HEK293 (cell line): Measurements from ENCODE around the gene RTKN.

Source experiments
- CTCF ChIA-PET: fragments of 350-600 bp; formaldehyde crosslinking; extraction: SDS; loops from one replicate; lab custom pipeline; 2021; ENCODE audit warnings: antibody characterized with exemption; lab: Yijun Ruan, JAX
- POLR2A ChIA-PET: fragments of 300-600 bp; formaldehyde crosslinking; extraction: SDS; loops from one replicate; lab custom pipeline; 2020; ENCODE audit warnings: antibody characterized with exemption, inconsistent platforms; lab: Yijun Ruan, JAX
- H3K27ac ChIP-seq: fragments of 200-500 bp; sonication (Bioruptor generic); 2 replicates; pipeline ENCODE4 v1.5.1; 2014; ENCODE audit warnings: low read depth, low read length, control low read depth, inconsistent platforms; ENCODE audit errors: extremely low read depth
- H3K36me3 ChIP-seq, 2 experiments: fragments of 200-500 bp in 1 of 2; sonication (Bioruptor generic) in 1 of 2; 1 replicate in 1 of 2; 2 replicates in 1 of 2; pipeline ENCODE4 v1.5.1; 2014 to 2017; ENCODE audit warnings: inconsistent platforms in 2 of 2, low read length in 2 of 2; ENCODE audit not compliant: control insufficient read depth in 2 of 2, insufficient read depth in 1 of 2
- H3K4me1 ChIP-seq: fragments of 200-500 bp; sonication (Bioruptor generic); 2 replicates; pipeline ENCODE4 v1.5.1; 2014; ENCODE audit warnings: mild to moderate bottlenecking, low read length, inconsistent platforms; ENCODE audit not compliant: control insufficient read depth, insufficient read depth
- H3K4me3 ChIP-seq: 2 replicates; pipeline ENCODE4 v1.5.1; 2011; ENCODE audit warnings: low read depth, mild to moderate bottlenecking, control low read depth, low read length, moderate library complexity
- H3K9me3 ChIP-seq: fragments of 200-500 bp; sonication (Bioruptor generic); 2 replicates; pipeline ENCODE4 v1.5.1; 2014; ENCODE audit warnings: low read depth, low read length, inconsistent platforms; ENCODE audit not compliant: control insufficient read depth, insufficient read depth
- AEBP2 ChIP-seq: fragments of 450-650 bp; formaldehyde crosslinking; IDR thresholded peaks from 2 replicates; pipeline ENCODE4 v1.5.1; 2016; ENCODE audit warnings: missing biosample characterization, missing genetic modification characterization, borderline replicate concordance
- BCL11B ChIP-seq: fragments of 450-650 bp; formaldehyde crosslinking; IDR thresholded peaks from 2 replicates; pipeline ENCODE4 v1.5.1; 2016; ENCODE audit warnings: low read depth, missing biosample characterization, missing genetic modification characterization
- CTCF ChIP-seq: fragments of 450-650 bp; formaldehyde crosslinking; IDR thresholded peaks from 2 replicates; pipeline ENCODE4 v1.5.1; 2016; ENCODE audit warnings: missing biosample characterization, missing genetic modification characterization
- EGR2 ChIP-seq: fragments of 450-650 bp; formaldehyde crosslinking; IDR thresholded peaks from 2 replicates; pipeline ENCODE4 v1.5.1; 2016; ENCODE audit warnings: low read depth, missing biosample characterization, missing genetic modification characterization
- GLI4 ChIP-seq: fragments of 450-650 bp; formaldehyde crosslinking; IDR thresholded peaks from 2 replicates; pipeline ENCODE4 v1.5.1; 2016; ENCODE audit warnings: missing biosample characterization, missing genetic modification characterization
- GLIS2 ChIP-seq: fragments of 450-650 bp; formaldehyde crosslinking; IDR thresholded peaks from 2 replicates; pipeline ENCODE4 v1.5.1; 2016; ENCODE audit warnings: missing biosample characterization, missing genetic modification characterization
- IKZF3 ChIP-seq: fragments of 450-650 bp; IDR thresholded peaks from 2 replicates; pipeline ENCODE4 v1.5.0; 2018; ENCODE audit warnings: missing biosample characterization, mild to moderate bottlenecking, missing genetic modification characterization, moderate library complexity
- KLF16 ChIP-seq: fragments of 450-650 bp; formaldehyde crosslinking; IDR thresholded peaks from 2 replicates; pipeline ENCODE4 v1.5.1; 2017; ENCODE audit warnings: missing biosample characterization, missing genetic modification characterization
- KLF9 ChIP-seq: fragments of 450-650 bp; formaldehyde crosslinking; IDR thresholded peaks from 2 replicates; pipeline ENCODE4 v1.5.1; 2016; ENCODE audit warnings: missing biosample characterization, missing genetic modification characterization, low read depth
- SP2 ChIP-seq: fragments of 450-650 bp; formaldehyde crosslinking; IDR thresholded peaks from 2 replicates; pipeline ENCODE4 v1.5.1; 2016; ENCODE audit warnings: missing biosample characterization, missing genetic modification characterization
- TRIM28 ChIP-seq: IDR thresholded peaks from 2 replicates; pipeline ENCODE4 v1.6.1; 2011; ENCODE audit warnings: low read length, control low read depth, borderline replicate concordance
- ZBTB10 ChIP-seq: fragments of 450-650 bp; formaldehyde crosslinking; IDR thresholded peaks from 2 replicates; pipeline ENCODE4 v1.5.1; 2016; ENCODE audit warnings: missing biosample characterization, missing genetic modification characterization
- ZBTB17 ChIP-seq: fragments of 450-650 bp; formaldehyde crosslinking; IDR thresholded peaks from 2 replicates; pipeline ENCODE4 v1.5.1; 2016; ENCODE audit warnings: missing biosample characterization, missing genetic modification characterization
- ZBTB26 ChIP-seq: fragments of 450-650 bp; formaldehyde crosslinking; optimal IDR thresholded peaks from 2 replicates; pipeline ENCODE3; 2016; ENCODE audit warnings: missing biosample characterization, mild to moderate bottlenecking, missing genetic modification characterization
- ZBTB8A ChIP-seq: fragments of 450-650 bp; formaldehyde crosslinking; IDR thresholded peaks from 2 replicates; pipeline ENCODE4 v1.5.1; 2016; ENCODE audit warnings: missing biosample characterization, missing genetic modification characterization
- ZFP37 ChIP-seq: fragments of 450-650 bp; formaldehyde crosslinking; IDR thresholded peaks from 2 replicates; pipeline ENCODE4 v1.5.1; 2016; ENCODE audit warnings: missing biosample characterization, missing genetic modification characterization
- ZNF121 ChIP-seq: fragments of 450-650 bp; formaldehyde crosslinking; IDR thresholded peaks from 2 replicates; pipeline ENCODE4 v1.5.1; 2016; ENCODE audit warnings: missing biosample characterization, missing genetic modification characterization
- ZNF324 ChIP-seq: fragments of 450-650 bp; formaldehyde crosslinking; IDR thresholded peaks from 2 replicates; pipeline ENCODE4 v1.5.1; 2016; ENCODE audit warnings: missing biosample characterization, missing genetic modification characterization
- ZNF335 ChIP-seq: fragments of 450-650 bp; formaldehyde crosslinking; conservative IDR thresholded peaks from 2 replicates; pipeline ENCODE4 v1.5.1; 2016; ENCODE audit warnings: missing biosample characterization, missing genetic modification characterization
- ZNF366 ChIP-seq: fragments of 450-650 bp; formaldehyde crosslinking; conservative IDR thresholded peaks from 2 replicates; pipeline ENCODE4 v1.5.1; 2016; ENCODE audit warnings: missing biosample characterization, missing genetic modification characterization
- ZNF394 ChIP-seq: fragments of 450-650 bp; formaldehyde crosslinking; IDR thresholded peaks from 2 replicates; pipeline ENCODE4 v1.5.1; 2016; ENCODE audit warnings: missing biosample characterization, missing genetic modification characterization, mild to moderate bottlenecking, moderate library complexity, borderline replicate concordance
- ZNF501 ChIP-seq: fragments of 450-650 bp; formaldehyde crosslinking; IDR thresholded peaks from 2 replicates; pipeline ENCODE4 v1.5.1; 2016; ENCODE audit warnings: missing biosample characterization, missing genetic modification characterization
- ZNF555 ChIP-seq: fragments of 450-650 bp; formaldehyde crosslinking; conservative IDR thresholded peaks from 2 replicates; pipeline ENCODE4 v1.5.1; 2017; ENCODE audit warnings: missing biosample characterization, mild to moderate bottlenecking, missing genetic modification characterization, inconsistent platforms
- ZNF558 ChIP-seq: fragments of 450-650 bp; formaldehyde crosslinking; IDR thresholded peaks from 2 replicates; pipeline ENCODE4 v1.5.1; 2016; ENCODE audit warnings: missing biosample characterization, missing genetic modification characterization
- ZNF580 ChIP-seq: fragments of 450-650 bp; formaldehyde crosslinking; IDR thresholded peaks from 2 replicates; pipeline ENCODE4 v1.5.1; 2016; ENCODE audit warnings: missing biosample characterization, missing genetic modification characterization
- ZNF600 ChIP-seq: fragments of 450-650 bp; formaldehyde crosslinking; IDR thresholded peaks from 2 replicates; pipeline ENCODE4 v1.5.1; 2016; ENCODE audit warnings: missing biosample characterization, missing genetic modification characterization
- ZNF76 ChIP-seq: fragments of 450-650 bp; formaldehyde crosslinking; IDR thresholded peaks from 2 replicates; pipeline ENCODE4; 2016; ENCODE audit warnings: low read depth, missing biosample characterization, missing genetic modification characterization, borderline replicate concordance
- ZNF837 ChIP-seq: fragments of 450-650 bp; formaldehyde crosslinking; IDR thresholded peaks from 2 replicates; pipeline ENCODE4 v1.5.1; 2016; ENCODE audit warnings: missing biosample characterization, missing genetic modification characterization
- ZXDB ChIP-seq: fragments of 450-650 bp; formaldehyde crosslinking; IDR thresholded peaks from 2 replicates; pipeline ENCODE4 v1.5.1; 2016; ENCODE audit warnings: missing biosample characterization, missing genetic modification characterization

Gene RTKN

GRCh38 chr2:74441690-74442482 is at the start of gene RTKN:
Gene RTKN (minus strand): TSS chr2:74441937. CDS start chr2:74441816, 121 bp downstream.
- Histone ChIP-seq H3K4me3 (peak within 1 kb of the TSS; percentile 56), H3K4me1 (peaks cover 7% of the 10 kb centered on the region), H3K36me3 (peaks cover 0 to 24% of the 10 kb centered on the region in 2 experiments; a peak in 1 of 3 replicates), H3K9me3 (no peaks in the 10 kb centered on the region), H3K27ac (peak within 1 kb of the TSS; percentile 68)
- CTCF ChIA-PET, result interaction anchor here (1.1 kb wide), 2 partner anchors 47 to 158 kb away, joined by 3 to 4 read pairs; no protein-coding TSS in a partner anchor
- POLR2A ChIA-PET, result interaction anchor here (0.6 to 2.4 kb wide), 5 partner anchors 10 to 264 kb away, joined by 3 to 40 read pairs (median 4); partner anchors contain the start of genes INO80B, MOB1A and WBP1
- no peak for TF ChIP-seq ZNF555 (tag by site-specific recombination)
- peak; percentile 63; the same call in 1 of the 2 replicates for TF ChIP-seq KLF9 (tag by site-specific recombination)
- 0 out of 2 replicates have a peak, but pooled peaks have one; percentile 64 for TF ChIP-seq ZNF121 (tag by site-specific recombination)
- peak; percentile 97 for TF ChIP-seq ZBTB17 (tag by site-specific recombination)
- no peak for TF ChIP-seq BCL11B (tag by site-specific recombination)
- TF ChIP-seq ZFP37, result peak; percentile 84; the same call in 1 of the 2 replicates
- TF ChIP-seq ZNF394, result peak; percentile 16; the same call in 1 of the 2 replicates
- TF ChIP-seq GLI4 (tag by site-specific recombination), result 0 out of 2 replicates have a peak, but pooled peaks have one; percentile 13
- no peak for TF ChIP-seq ZNF324
- peak; percentile 67 for TF ChIP-seq SP2 (tag by site-specific recombination)
- peak; percentile 84 for TF ChIP-seq ZXDB (tag by site-specific recombination)
- no peak for TF ChIP-seq ZNF837 (tag by site-specific recombination)
- TF ChIP-seq KLF16 (tag by site-specific recombination), result peak; percentile 53; the same call in 1 of the 2 replicates
- no peak for TF ChIP-seq GLIS2 (tag by site-specific recombination)
- TF ChIP-seq EGR2, result peak; percentile 70
- TF ChIP-seq ZNF366 (tag by site-specific recombination), result peak; percentile 39; the same call in 1 of the 2 replicates
- TF ChIP-seq TRIM28, result no peak
- no peak; the same call in 1 of the 2 replicates for TF ChIP-seq IKZF3 (tag by site-specific recombination)
- TF ChIP-seq ZNF558, result no peak
- no peak for TF ChIP-seq AEBP2 (tag by site-specific recombination)
- TF ChIP-seq CTCF (tag by site-specific recombination), result 0 out of 2 replicates have a peak, but pooled peaks have one; percentile 31
- peak; percentile 93 for TF ChIP-seq ZNF76 (tag by site-specific recombination)
- TF ChIP-seq ZNF335 (tag by site-specific recombination), result peak; percentile 71
- TF ChIP-seq ZNF501 (tag by site-specific recombination), result peak; percentile 41; the same call in 1 of the 2 replicates
- no peak for TF ChIP-seq ZNF580 (tag by site-specific recombination)
- peak; percentile 34; the same call in 1 of the 2 replicates for TF ChIP-seq ZNF600 (tag by site-specific recombination)
- no peak; the same call in 1 of the 2 replicates for TF ChIP-seq ZBTB10 (tag by site-specific recombination)
- TF ChIP-seq ZBTB8A (tag by site-specific recombination), result peak; percentile 10; the same call in 1 of the 2 replicates
- TF ChIP-seq ZBTB26 (tag by site-specific recombination), result peak; percentile 93
